Neural cell (in vitro differentiated cells): ENCODE measurements around the gene ZCCHC17. TPM values are rescaled to one million over a fixed set of nuclear protein-coding genes. Genes with fewer than 3 reads are reported as not detected.

Experiments used
- H2AFZ ChIP-seq: fragments of 200-600, 300-800 bp; sonication (generic), shearing (Covaris generic); 2 replicates; pipeline ENCODE4 v1.6.0; 2014; ENCODE audit warnings: low read depth, mild to moderate bottlenecking, antibody characterized with exemption, low read length, moderate library complexity
- H3F3A ChIP-seq: fragments of 200-600 bp; shearing (Covaris generic); 2 replicates; pipeline ENCODE4 v1.6.1; 2016; ENCODE audit warnings: mild to moderate bottlenecking, moderate library complexity, mixed read lengths, antibody characterized with exemption, low read length; ENCODE audit not compliant: insufficient read depth, poor library complexity, severe bottlenecking
- H3K27ac ChIP-seq: fragments of 200-600, 300-800 bp; sonication (generic), shearing (Covaris generic); 2 replicates; pipeline ENCODE4 v1.5.1; 2014; ENCODE audit warnings: mild to moderate bottlenecking, low read length, moderate library complexity
- H3K27me3 ChIP-seq: fragments of 300-800, 200-600 bp; sonication (generic), shearing (Covaris generic); 2 replicates; pipeline ENCODE4 v1.6.0; 2014; ENCODE audit warnings: mild to moderate bottlenecking, low read depth, low read length, moderate library complexity; ENCODE audit not compliant: insufficient read depth
- H3K36me3 ChIP-seq: fragments of 300-800, 200-600 bp; sonication (generic), shearing (Covaris generic); 2 replicates; pipeline ENCODE4 v1.5.1; 2014; ENCODE audit warnings: mild to moderate bottlenecking, antibody characterized with exemption, low read length, moderate library complexity; ENCODE audit not compliant: insufficient read depth
- H3K4me2 ChIP-seq: fragments of 300-800, 200-600 bp; sonication (generic), shearing (Covaris generic); 2 replicates; pipeline ENCODE4 v1.6.0; 2014; ENCODE audit warnings: mild to moderate bottlenecking, low read length
- H3K4me3 ChIP-seq: fragments of 300-800, 200-600 bp; sonication (generic), shearing (Covaris generic); 2 replicates; pipeline ENCODE4 v1.5.1; 2014; ENCODE audit warnings: mild to moderate bottlenecking, low read length, moderate library complexity
- H3K79me2 ChIP-seq: fragments of 200-600 bp; shearing (Covaris generic); replicated peaks from 2 replicates; pipeline ENCODE4 v1.6.0; 2014; ENCODE audit warnings: mild to moderate bottlenecking, low read length, moderate library complexity; ENCODE audit not compliant: insufficient read depth
- H3K9ac ChIP-seq: fragments of 300-800, 200-600 bp; sonication (generic), shearing (Covaris generic); 2 replicates; pipeline ENCODE4 v1.6.1; 2016; ENCODE audit warnings: mild to moderate bottlenecking, low read length, mixed read lengths
- H3K9me2 ChIP-seq: fragments of 200-600 bp; shearing (Covaris generic); 2 replicates; pipeline ENCODE4 v1.6.1; 2016; ENCODE audit warnings: mild to moderate bottlenecking, low read length, mixed read lengths; ENCODE audit not compliant: insufficient read depth
- H3K9me3 ChIP-seq: fragments of 200-600, 300-800 bp; sonication (generic), shearing (Covaris generic); 2 replicates; pipeline ENCODE4 v1.6.1; 2016; ENCODE audit warnings: mild to moderate bottlenecking, mixed run types, low read length, moderate library complexity, mixed read lengths
- H4K20me1 ChIP-seq: fragments of 200-600 bp; shearing (Covaris generic); 2 replicates; pipeline ENCODE4 v1.6.1; 2016; ENCODE audit warnings: mild to moderate bottlenecking, mixed run types; ENCODE audit not compliant: insufficient read depth
- CTCF ChIP-seq: fragments of 450-650 bp; IDR thresholded peaks from 2 replicates; pipeline ENCODE4 v1.5.1; 2014; ENCODE audit warnings: antibody characterized with exemption, mild to moderate bottlenecking, moderate library complexity; ENCODE audit not compliant: poor library complexity, severe bottlenecking
- EP300 ChIP-seq: fragments of 450-650 bp; conservative IDR thresholded peaks from 2 replicates; pipeline ENCODE4 v1.6.1; 2014; ENCODE audit warnings: antibody characterized with exemption, mild to moderate bottlenecking, moderate library complexity; ENCODE audit not compliant: poor library complexity, severe bottlenecking
- EZH2 ChIP-seq: fragments of 200-600, 300-800 bp; shearing (Covaris generic), sonication (generic); IDR thresholded peaks from 2 replicates; pipeline ENCODE4 v1.6.1; 2014; ENCODE audit warnings: antibody characterized with exemption, low read length, borderline replicate concordance, mild to moderate bottlenecking; ENCODE audit not compliant: insufficient read depth, poor library complexity, severe bottlenecking
- MXI1 ChIP-seq: fragments of 450-650 bp; conservative IDR thresholded peaks from 2 replicates; pipeline ENCODE4 v1.6.1; 2014; ENCODE audit warnings: antibody characterized with exemption, mild to moderate bottlenecking; ENCODE audit not compliant: poor library complexity, severe bottlenecking
- POLR2AphosphoS5 ChIP-seq: IDR thresholded peaks from 2 replicates; pipeline ENCODE4 v1.6.1; 2012
- RAD21 ChIP-seq: fragments of 450-650 bp; conservative IDR thresholded peaks from 2 replicates; pipeline ENCODE4 v1.6.1; 2014; ENCODE audit warnings: antibody characterized with exemption, mild to moderate bottlenecking, moderate library complexity
- REST ChIP-seq: IDR thresholded peaks from 2 replicates; pipeline ENCODE4 v1.6.1; 2012; ENCODE audit warnings: borderline replicate concordance
- SMC3 ChIP-seq: fragments of 450-650 bp; conservative IDR thresholded peaks from 2 replicates; pipeline ENCODE4 v1.6.1; 2014; ENCODE audit warnings: antibody characterized with exemption, mild to moderate bottlenecking, moderate library complexity; ENCODE audit not compliant: poor library complexity
- TAF1 ChIP-seq: IDR thresholded peaks from 2 replicates; pipeline ENCODE4 v1.6.1; 2012; ENCODE audit warnings: low read depth
- polyA plus RNA-seq: library from polyadenylated mRNA; depleted of rRNA; stranded (reverse); fragments of >200 nt; gene quantifications from 2 replicates; pipeline ENCODE4 v1.2.3, GENCODE V29; 2014

The ZCCHC17 gene
- polyA plus RNA-seq, 1 donor from 2014 or later: 146 TPM

GRCh38 chr1:31297277-31298247 is 730 bp downstream of the ZCCHC17 start:
- H3K9me3 ChIP-seq: no peaks in the 10 kb centered on the region

More at GRCh38 chr1:31297277-31298247, 730 bp downstream of the ZCCHC17 start:
- peaks cover 3% of the 10 kb centered on the region for H3F3A ChIP-seq
- TF ChIP-seq MXI1 (no peak), RAD21 (no peak), EP300 (no peak), CTCF (no peak), EZH2 (no peak), POLR2AphosphoS5 (peak; percentile 33), TAF1 (no peak), SMC3 (no peak), REST (peak; percentile 73)
- no peaks in the 10 kb centered on the region for H3K36me3 ChIP-seq
- H4K20me1 ChIP-seq: no peaks in the 10 kb centered on the region
- no peaks in the 10 kb centered on the region for H3K9me2 ChIP-seq
- H3K27me3 ChIP-seq: no peaks in the 10 kb centered on the region
- H3K4me2 ChIP-seq: peak overlapping the region; percentile 95
- H3K9ac ChIP-seq: peak overlapping the region; percentile 95
- peak overlapping the region; percentile 86 for H3K4me3 ChIP-seq
- H3K79me2 ChIP-seq: peaks cover 53% of the 10 kb centered on the region
- peak overlapping the region; percentile 65 for H2AFZ ChIP-seq
- H3K27ac ChIP-seq: peak overlapping the region; percentile 90
